ENCODE measurements around the gene GBP5. TPM values are rescaled to one million over a fixed set of nuclear protein-coding genes. Genes with fewer than 3 reads are reported as not detected.

GBP5 gene
- total RNA-seq, 1 donor from 2014 or later, result not detected

DNA sequence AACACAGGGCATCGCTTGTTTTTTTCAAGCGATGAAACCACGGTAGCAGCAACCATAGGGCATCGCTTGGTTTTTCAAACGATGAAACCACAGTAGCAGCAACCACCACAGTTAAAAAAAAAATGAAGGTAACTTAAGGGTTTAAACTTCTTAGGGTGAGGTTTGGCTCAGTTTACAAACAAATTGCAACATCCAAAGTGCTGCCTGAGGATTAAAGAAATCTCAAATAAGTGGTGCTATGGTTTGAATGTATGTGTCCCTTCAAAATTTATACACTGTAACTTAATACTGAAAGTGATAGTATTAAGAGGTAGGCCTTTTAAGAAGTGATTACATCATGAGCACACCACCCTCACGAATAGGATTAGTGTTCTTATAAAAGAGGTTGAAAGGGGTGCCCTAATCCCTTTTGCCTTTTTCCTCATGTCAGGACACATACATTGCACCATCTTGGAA is 6.4 kb upstream of the GBP5 start:
- Mint-ChIP-seq H3K27me3 (ENCODE audit: low read depth) (peaks cover 11% of the 10 kb centered on the region), H3K4me3 (ENCODE audit: unreplicated experiment) (no peak overlapping the region), H3K27ac (ENCODE audit: unreplicated experiment) (no peak overlapping the region), H3K36me3 (ENCODE audit: low read depth) (no peaks in the 10 kb centered on the region), H3K9me3 (ENCODE audit: low read depth) (no peaks in the 10 kb centered on the region), H3K4me1 (ENCODE audit: low read depth) (no peaks in the 10 kb centered on the region)
- TF ChIP-seq, protein P1, sequence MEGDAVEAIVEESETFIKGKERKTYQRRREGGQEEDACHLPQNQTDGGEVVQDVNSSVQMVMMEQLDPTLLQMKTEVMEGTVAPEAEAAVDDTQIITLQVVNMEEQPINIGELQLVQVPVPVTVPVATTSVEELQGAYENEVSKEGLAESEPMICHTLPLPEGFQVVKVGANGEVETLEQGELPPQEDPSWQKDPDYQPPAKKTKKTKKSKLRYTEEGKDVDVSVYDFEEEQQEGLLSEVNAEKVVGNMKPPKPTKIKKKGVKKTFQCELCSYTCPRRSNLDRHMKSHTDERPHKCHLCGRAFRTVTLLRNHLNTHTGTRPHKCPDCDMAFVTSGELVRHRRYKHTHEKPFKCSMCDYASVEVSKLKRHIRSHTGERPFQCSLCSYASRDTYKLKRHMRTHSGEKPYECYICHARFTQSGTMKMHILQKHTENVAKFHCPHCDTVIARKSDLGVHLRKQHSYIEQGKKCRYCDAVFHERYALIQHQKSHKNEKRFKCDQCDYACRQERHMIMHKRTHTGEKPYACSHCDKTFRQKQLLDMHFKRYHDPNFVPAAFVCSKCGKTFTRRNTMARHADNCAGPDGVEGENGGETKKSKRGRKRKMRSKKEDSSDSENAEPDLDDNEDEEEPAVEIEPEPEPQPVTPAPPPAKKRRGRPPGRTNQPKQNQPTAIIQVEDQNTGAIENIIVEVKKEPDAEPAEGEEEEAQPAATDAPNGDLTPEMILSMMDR (IDR thresholded peaks at IDR 0.05), result no peak
- no peak for DNase-seq (ENCODE audit: low spot score)

- TF ChIP-seq, protein P1 (IDR thresholded peaks at IDR 0.05), result no peak
- no peak overlapping the region for H3K4me3 Mint-ChIP-seq (ENCODE audit: unreplicated experiment)
- no peak for DNase-seq (ENCODE audit: low spot score)
- no peaks in the 10 kb centered on the region for H3K4me1 Mint-ChIP-seq (ENCODE audit: low read depth)
- H3K27ac Mint-ChIP-seq (ENCODE audit: unreplicated experiment), result no peak overlapping the region
- H3K9me3 Mint-ChIP-seq (ENCODE audit: low read depth), result no peaks in the 10 kb centered on the region
- H3K27me3 Mint-ChIP-seq (ENCODE audit: low read depth), result peaks cover 11% of the 10 kb centered on the region
- no peaks in the 10 kb centered on the region for H3K36me3 Mint-ChIP-seq (ENCODE audit: low read depth)
Observed at GRCh38 chr1:89277725-89278124, 5.1 kb upstream of the GBP5 start.

DNA sequence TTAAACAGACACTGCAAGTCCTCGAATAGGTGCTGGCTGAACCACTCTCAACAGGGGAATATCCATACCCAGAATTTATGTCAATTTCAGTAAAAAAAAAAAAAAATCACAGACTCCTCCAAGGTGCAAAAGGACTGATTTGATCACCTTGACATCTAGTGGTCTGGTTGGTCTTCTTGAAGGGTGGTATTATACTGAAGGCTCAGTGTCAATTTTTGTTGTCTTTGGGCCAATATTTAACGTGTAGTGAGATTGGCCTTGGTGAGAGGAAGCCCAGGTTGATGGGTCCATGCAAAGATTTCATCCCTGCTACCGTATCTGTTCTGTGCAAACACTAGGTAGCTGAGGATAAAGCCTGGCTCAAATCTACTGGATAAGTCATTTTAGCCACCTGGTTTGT is 4.0 kb upstream of the GBP5 start:
- TF ChIP-seq, protein P1 (IDR thresholded peaks at IDR 0.05), result no peak
- no peak overlapping the region for H3K27ac Mint-ChIP-seq (ENCODE audit: unreplicated experiment)
- no peaks in the 10 kb centered on the region for H3K9me3 Mint-ChIP-seq (ENCODE audit: low read depth)
- H3K27me3 Mint-ChIP-seq (ENCODE audit: low read depth), result peaks cover 7% of the 10 kb centered on the region
- no peaks in the 10 kb centered on the region for H3K4me1 Mint-ChIP-seq (ENCODE audit: low read depth)
- no peaks in the 10 kb centered on the region for H3K36me3 Mint-ChIP-seq (ENCODE audit: low read depth)
- DNase-seq (ENCODE audit: low spot score), result no peak
- no peak overlapping the region for H3K4me3 Mint-ChIP-seq (ENCODE audit: unreplicated experiment)

- H3K27me3 Mint-ChIP-seq (ENCODE audit: low read depth), result no peaks in the 10 kb centered on the region
- no peak overlapping the region for H3K4me3 Mint-ChIP-seq (ENCODE audit: unreplicated experiment)
- DNase-seq (ENCODE audit: low spot score), result no peak
- TF ChIP-seq, protein P1 (IDR thresholded peaks at IDR 0.05), result no peak
- H3K36me3 Mint-ChIP-seq (ENCODE audit: low read depth), result no peaks in the 10 kb centered on the region
- no peak overlapping the region for H3K27ac Mint-ChIP-seq (ENCODE audit: unreplicated experiment)
- no peaks in the 10 kb centered on the region for H3K9me3 Mint-ChIP-seq (ENCODE audit: low read depth)
- H3K4me1 Mint-ChIP-seq (ENCODE audit: low read depth), result no peaks in the 10 kb centered on the region
Observed at GRCh38 chr1:89274411-89274857, 1.8 kb upstream of the GBP5 start.

DNA sequence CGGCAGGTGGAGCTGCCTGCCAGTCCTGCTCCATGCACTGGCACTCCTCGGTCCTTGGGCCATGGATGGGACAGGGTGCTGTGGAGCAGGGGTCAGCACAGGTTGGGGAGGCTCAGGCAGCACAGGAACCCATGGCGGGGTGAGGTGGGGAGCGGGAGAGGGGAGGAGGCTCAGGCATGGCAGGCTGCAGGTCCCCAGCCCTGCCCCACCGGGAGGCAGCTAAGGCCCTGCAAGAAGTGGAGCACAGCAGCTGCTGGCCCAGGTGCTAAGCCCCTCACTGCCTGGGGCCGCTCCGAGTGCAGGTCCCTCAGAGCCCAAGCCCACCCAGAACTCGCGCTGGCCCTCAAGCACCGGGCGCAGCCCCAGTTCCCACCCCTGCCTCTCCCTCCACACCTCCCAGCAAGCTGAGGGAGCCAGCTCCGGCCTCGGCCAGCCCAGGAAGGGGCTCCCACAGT is 691 bp upstream of the GBP5 start:
- Mint-ChIP-seq H3K27me3 (ENCODE audit: low read depth) (no peaks in the 10 kb centered on the region), H3K36me3 (ENCODE audit: low read depth) (no peaks in the 10 kb centered on the region), H3K27ac (ENCODE audit: unreplicated experiment) (no peak overlapping the region), H3K9me3 (ENCODE audit: low read depth) (no peaks in the 10 kb centered on the region), H3K4me3 (ENCODE audit: unreplicated experiment) (no peak overlapping the region), H3K4me1 (ENCODE audit: low read depth) (no peaks in the 10 kb centered on the region)
- DNase-seq (ENCODE audit: low spot score), result peak; percentile 86
- TF ChIP-seq, protein P1 (IDR thresholded peaks at IDR 0.05), result no peak

All from chondrocyte (in vitro differentiated cells).